Activated T-helper 2 cell treated with anti-CD3 and anti-CD28 coated beads, Interferon-gamma antibody, Interleukin-2, Interleukin-4, amounts not matched to agents 10 μg/mL and 5 μg/mL and 100 μg/mL, durations not matched to agents 14 hours and 24 hours and 36 hours (primary cell): ENCODE measurements around the gene MAP2K6. TPM values are rescaled to one million over a fixed set of nuclear protein-coding genes. Genes with fewer than 3 reads are reported as not detected.

Source experiments
- DNase-seq: peaks from one replicate; pipeline ENCODE4 v3.0.0; 2021; ENCODE audit warnings: low spot score
- H3K27ac Mint-ChIP-seq: one replicate; pipeline ENCODE4 v1.8.0; 2021; ENCODE audit warnings: mixed read lengths
- H3K27me3 Mint-ChIP-seq: one replicate; pipeline ENCODE4 v1.8.0; 2021; ENCODE audit warnings: low read depth, mixed read lengths
- H3K36me3 Mint-ChIP-seq: one replicate; pipeline ENCODE4 v1.8.0; 2021; ENCODE audit warnings: low read depth, mixed read lengths
- H3K4me1 Mint-ChIP-seq: one replicate; pipeline ENCODE4 v1.8.0; 2021; ENCODE audit warnings: low read depth, mixed read lengths
- H3K4me3 Mint-ChIP-seq: one replicate; pipeline ENCODE4 v1.8.0; 2021; ENCODE audit warnings: low read depth, mild to moderate bottlenecking, moderate library complexity, mixed read lengths
- H3K9me3 Mint-ChIP-seq: one replicate; pipeline ENCODE4 v1.8.0; 2021; ENCODE audit warnings: mixed read lengths
- intact Hi-C: fragments of 100-400 bp; cut with micrococcal nuclease; formaldehyde crosslinking; loops from one replicate; pipeline ENCODE4 v1.15.1; 2023
- total RNA-seq: library from RNA; stranded (reverse); gene quantifications from 2 replicates; pipeline ENCODE4 v1.2.3, GENCODE V29; 2022

The MAP2K6 gene
- total RNA-seq, 1 donor from 2014 or later = 3.1 TPM

DNA sequence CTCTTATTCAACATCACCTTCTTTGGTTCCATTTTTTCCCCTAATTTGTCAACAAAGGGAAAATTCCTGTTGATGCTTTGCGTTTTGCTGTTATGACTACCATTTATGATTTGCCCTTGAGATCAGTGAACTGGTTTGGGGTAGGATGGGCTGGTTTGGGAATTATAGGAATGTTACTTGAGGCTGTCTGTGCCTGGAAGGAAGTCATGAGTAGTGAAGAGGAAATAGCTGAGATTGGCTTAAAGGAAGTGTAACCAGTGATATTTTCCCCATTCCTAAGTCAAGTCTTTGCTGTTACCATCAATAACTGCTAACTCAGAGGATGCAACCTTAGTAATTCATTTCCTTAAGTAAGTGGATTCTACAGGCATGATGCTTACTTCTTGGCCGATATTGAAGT is 179.2 kb downstream of the MAP2K6 start:
- Mint-ChIP-seq H3K27ac (no peak overlapping the region), H3K9me3 (no peaks in the 10 kb centered on the region), H3K27me3 (peaks cover 7% of the 10 kb centered on the region), H3K4me1 (no peaks in the 10 kb centered on the region), H3K4me3 (no peak overlapping the region), H3K36me3 (no peaks in the 10 kb centered on the region)
- DNase-seq = no peak
- intact Hi-C loops = no loop called here

DNA sequence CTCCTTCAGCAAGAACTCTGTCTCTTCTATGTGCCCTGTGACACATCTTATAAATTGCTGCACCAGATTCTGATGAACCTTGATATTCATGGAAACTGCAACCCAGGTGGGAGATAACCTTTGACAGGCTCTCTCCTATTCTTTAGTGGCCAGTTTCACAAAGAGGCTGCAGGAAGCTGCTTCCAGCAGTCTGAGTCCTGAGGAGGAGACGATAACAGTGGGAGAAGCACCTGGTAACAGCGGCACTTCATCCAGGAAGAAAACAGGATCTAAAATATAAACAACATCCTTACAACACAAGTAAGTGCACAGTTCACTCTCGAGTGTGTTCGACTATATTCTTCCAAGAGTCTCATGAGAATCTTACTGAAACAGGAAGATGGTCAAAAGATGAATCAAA is 180.1 kb downstream of the MAP2K6 start:
- Mint-ChIP-seq H3K4me1 (no peaks in the 10 kb centered on the region), H3K27ac (no peak overlapping the region), H3K36me3 (no peaks in the 10 kb centered on the region), H3K4me3 (no peak overlapping the region), H3K9me3 (no peaks in the 10 kb centered on the region), H3K27me3 (peaks cover 9% of the 10 kb centered on the region)
- no peak for DNase-seq
- intact Hi-C loops = no loop called here

DNA sequence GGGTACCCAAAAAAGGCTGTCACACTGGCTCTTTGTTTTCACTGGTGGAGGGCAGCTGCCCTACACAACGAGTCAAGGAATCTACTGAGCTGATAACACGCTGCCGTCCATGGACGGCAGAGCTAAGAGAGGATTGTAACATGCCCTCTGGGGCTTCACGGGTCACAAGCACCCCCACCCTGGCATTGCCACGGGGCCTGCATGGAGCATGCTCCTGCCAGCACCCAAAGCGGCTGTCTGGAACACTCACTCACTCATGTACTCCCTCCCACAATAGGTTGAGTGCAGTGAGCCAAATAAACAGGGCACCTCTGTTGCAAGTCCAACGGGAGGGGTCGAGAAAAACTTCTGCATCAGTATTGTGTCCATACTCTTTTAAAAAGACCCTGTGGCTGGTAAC is 181.6 kb downstream of the MAP2K6 start:
- no peak overlapping the region for H3K4me3 Mint-ChIP-seq
- no peaks in the 10 kb centered on the region for H3K36me3 Mint-ChIP-seq
- no peak for DNase-seq
- intact Hi-C loops = no loop called here
- no peak overlapping the region for H3K27ac Mint-ChIP-seq
- no peaks in the 10 kb centered on the region for H3K4me1 Mint-ChIP-seq
- peaks cover 9% of the 10 kb centered on the region for H3K27me3 Mint-ChIP-seq
- no peaks in the 10 kb centered on the region for H3K9me3 Mint-ChIP-seq

DNA sequence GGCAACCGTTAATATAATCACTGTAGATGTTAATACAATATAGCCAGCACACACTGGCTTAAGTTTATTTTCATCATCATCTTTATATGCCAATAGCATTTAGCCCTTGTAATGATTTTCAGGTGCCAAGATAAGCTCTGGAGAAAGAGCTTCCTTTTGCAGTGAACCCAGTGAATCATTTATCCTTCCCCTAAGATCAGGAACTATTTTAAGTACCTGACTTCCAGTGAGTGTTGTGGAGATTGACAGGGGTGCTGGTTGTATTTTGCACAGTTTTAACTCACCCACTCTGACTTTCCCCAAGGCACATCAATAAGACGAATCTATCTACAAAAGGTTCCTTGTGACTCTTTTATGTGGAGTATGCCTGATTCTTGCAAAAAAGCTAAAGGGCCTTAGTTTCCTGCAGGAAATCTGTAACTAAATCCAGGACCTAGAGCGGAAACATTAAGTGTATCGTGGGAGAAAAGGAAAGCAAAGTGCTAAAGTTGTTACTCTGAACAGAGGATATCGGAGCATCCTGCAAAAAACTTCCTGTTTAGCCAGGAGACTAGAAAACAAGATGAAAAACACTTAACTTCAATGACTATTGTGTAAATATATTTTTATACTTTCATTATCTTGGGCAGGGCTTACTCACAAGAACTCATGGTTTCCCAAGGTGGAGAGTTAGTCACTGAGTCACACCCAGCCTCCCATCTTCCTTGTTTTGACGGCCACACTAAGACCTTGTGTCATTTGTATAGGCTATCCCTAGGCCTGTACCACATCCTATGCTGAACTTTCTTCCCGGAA is 183.6 kb downstream of the MAP2K6 start:
- no peak overlapping the region for H3K27ac Mint-ChIP-seq
- peaks cover 8% of the 10 kb centered on the region for H3K27me3 Mint-ChIP-seq
- no peak overlapping the region for H3K4me3 Mint-ChIP-seq
- no peak for DNase-seq
- H3K36me3 Mint-ChIP-seq = no peaks in the 10 kb centered on the region
- H3K4me1 Mint-ChIP-seq = peaks cover 9% of the 10 kb centered on the region
- H3K9me3 Mint-ChIP-seq = no peaks in the 10 kb centered on the region
- intact Hi-C loops = no loop called here

DNA sequence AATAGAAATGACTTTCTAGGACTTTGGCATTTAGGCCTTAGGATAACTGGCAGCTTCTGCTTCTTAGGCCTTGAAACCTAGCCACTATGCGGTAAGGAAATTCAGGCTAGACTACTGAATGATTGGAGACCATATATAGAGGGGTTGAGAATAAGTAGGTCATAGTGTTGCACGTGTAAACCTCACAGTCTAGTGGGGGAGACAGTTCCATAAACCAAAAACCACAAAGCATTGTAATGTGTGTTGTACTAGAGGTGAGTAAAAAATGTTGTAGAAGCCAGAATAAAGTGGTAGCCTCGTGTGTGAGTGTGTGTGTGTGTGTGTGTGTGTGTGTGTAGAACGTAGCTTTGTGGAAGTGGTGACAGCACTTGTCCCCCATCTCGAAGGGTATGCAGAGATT is 188.5 kb downstream of the MAP2K6 start:
- H3K9me3 Mint-ChIP-seq = no peaks in the 10 kb centered on the region
- no peak for DNase-seq
- intact Hi-C loops = loop anchor here (10.0 kb wide), 1 partner anchor 952 kb away; no protein-coding TSS in a partner anchor
- H3K36me3 Mint-ChIP-seq = no peaks in the 10 kb centered on the region
- peaks cover 2% of the 10 kb centered on the region for H3K27me3 Mint-ChIP-seq
- H3K4me1 Mint-ChIP-seq = peaks cover 23% of the 10 kb centered on the region
- H3K4me3 Mint-ChIP-seq = no peak overlapping the region
- H3K27ac Mint-ChIP-seq = no peak overlapping the region

Other genes with a start within 250 kb of the MAP2K6 start
- gene ABCA10, start 185.9 kb upstream of the MAP2K6 start, total RNA-seq = 0.07 and 0.23 TPM in 2 replicates
- gene ABCA5, start 87.6 kb upstream of the MAP2K6 start, total RNA-seq = 11.4 TPM in 2 replicates